Kidney (tissue), 14 donors: Measurements from ENCODE around the gene VWF. TPM values are rescaled to one million over a fixed set of nuclear protein-coding genes. Genes with fewer than 3 reads are reported as not detected.

Experiments
- DNase-seq, 5 donors: peaks; one replicate each; pipeline ENCODE4 v3.0.0-alpha.2; 2013 to 2020
- FAIRE-seq: peaks from 2 replicates; lab custom pipeline; 2012; peaks lifted over from hg19 to GRCh38; lab: Jason Lieb, UNC
- H3K27ac ChIP-seq, 2 donors: one replicate each; pipeline ENCODE4 v1.7.0; 2013; ENCODE audit warnings: low read depth in 2 of 2, low read length in 2 of 2, inconsistent platforms in 1 of 2
- H3K27me3 ChIP-seq: one replicate; pipeline ENCODE4 v1.7.1; 2013; ENCODE audit warnings: low read length, inconsistent platforms; ENCODE audit not compliant: control insufficient read depth, insufficient read depth
- H3K36me3 ChIP-seq, 3 donors: one replicate each; pipeline versions ENCODE4 v1.7.0 to v1.7.1; 2013; ENCODE audit warnings: low read length in 3 of 3, control low read depth in 1 of 3, inconsistent platforms in 1 of 3; ENCODE audit not compliant: insufficient read depth in 3 of 3, control insufficient read depth in 2 of 3
- H3K4me1 ChIP-seq, 3 donors: one replicate each; pipeline versions ENCODE4 v1.7.0 to v1.7.1; 2013; ENCODE audit warnings: low read length in 3 of 3, inconsistent platforms in 1 of 3, low read depth in 1 of 3; ENCODE audit not compliant: control insufficient read depth in 2 of 3, insufficient read depth in 2 of 3
- H3K4me3 ChIP-seq, 3 donors: one replicate each; pipeline versions ENCODE4 v1.7.0 to v1.8.1; 2013; ENCODE audit warnings: low read length in 3 of 3, control low read depth in 1 of 3, inconsistent platforms in 1 of 3
- H3K9ac ChIP-seq, 3 donors: one replicate each; pipeline versions ENCODE4 v1.7.0 to v1.7.1; 2013; ENCODE audit warnings: low read length in 3 of 3, control low read depth in 1 of 3, inconsistent platforms in 1 of 3
- H3K9me3 ChIP-seq, 3 donors: one replicate each; pipeline versions ENCODE4 v1.7.0 to v1.7.1; 2013; ENCODE audit warnings: low read length in 3 of 3, control low read depth in 1 of 3, inconsistent platforms in 1 of 3; ENCODE audit not compliant: control insufficient read depth in 2 of 3, insufficient read depth in 1 of 3
- CTCF ChIP-seq: IDR thresholded peaks from 3 replicates; pipeline ENCODE4 v1.5.1; 2012; ENCODE audit warnings: mild to moderate bottlenecking, moderate library complexity, borderline replicate concordance; ENCODE audit not compliant: insufficient read depth; ENCODE audit errors: extremely low read depth
- intact Hi-C: fragments of 100-400 bp; cut with DNase I; formaldehyde crosslinking; loops from one replicate; pipeline ENCODE4 v1.11.1; 2022
- polyA plus RNA-seq: library from polyadenylated mRNA; stranded (reverse); fragments of 350-450 nt; fragmentation: Illumina TruSeq; extraction: RNeasy Lipid Tissue Mini Kit (QIAGEN cat#74804); gene quantifications from one replicate; pipeline ENCODE4 v1.2.3, GENCODE V29; 2014; ENCODE audit warnings: low read depth, low replicate concordance; ENCODE audit not compliant: insufficient read depth
- total RNA-seq: library from RNA; stranded (reverse); fragmentation: NEBNext Ultra II Directional; extraction: Animal tissue kit (Norgen Biotek cat#: 25700); gene quantifications from one replicate; pipeline ENCODE4 v1.2.1, GENCODE V29; 2021
- donor health status: control.
- donor health status: control.
- donor health status: control.
- donor health status: control.
- donor health status: control.
- donor health status: DM: yes; HTN: yes; CAD: no.
- donor health status: Normal renal cell carcinoma (clear cell type).

The VWF gene
- total and polyA plus RNA-seq, 2 donors from 2014 or later: 9.6 to 183 TPM

GRCh38 chr12:6093764-6094163, 30.7 kb downstream of the VWF start:
- no peaks in the 10 kb centered on the region for H3K36me3 ChIP-seq
- no peak for TF ChIP-seq CTCF
- peaks cover 2 to 15% (median 8%) of the 10 kb centered on the region in 3 donors for H3K4me1 ChIP-seq
- peak overlapping the region; percentile 2 to 7 for H3K27ac ChIP-seq
- H3K9me3 ChIP-seq: no peaks in the 10 kb centered on the region
- no peak for DNase-seq
- H3K4me3 ChIP-seq: no peak overlapping the region
- intact Hi-C loops: no loop called here
- no peak for FAIRE-seq
- H3K27me3 ChIP-seq: no peaks in the 10 kb centered on the region
- H3K9ac ChIP-seq: no peak overlapping the region

GRCh38 chr12:6092784-6093722, 31.4 kb downstream of the VWF start:
- DNase-seq (peak in 1 of 5 donors; percentile 83), FAIRE-seq (no peak)
- intact Hi-C loops: no loop called here
- Histone ChIP-seq H3K4me3 (no peak overlapping the region), H3K36me3 (no peaks in the 10 kb centered on the region), H3K27ac (peak overlapping the region; percentile 2 to 7), H3K9ac (no peak overlapping the region), H3K27me3 (no peaks in the 10 kb centered on the region), H3K9me3 (no peaks in the 10 kb centered on the region), H3K4me1 (peaks cover 3 to 20% (median 8%) of the 10 kb centered on the region in 3 donors)
- TF ChIP-seq CTCF: no peak

GRCh38 chr12:6091786-6092566, 32.5 kb downstream of the VWF start:
- H3K36me3 ChIP-seq: no peaks in the 10 kb centered on the region
- H3K9ac ChIP-seq: no peak overlapping the region
- DNase-seq: no peak
- H3K27me3 ChIP-seq: no peaks in the 10 kb centered on the region
- intact Hi-C loops: no loop called here
- H3K4me1 ChIP-seq: peaks cover 3 to 20% (median 11%) of the 10 kb centered on the region in 3 donors
- H3K9me3 ChIP-seq: no peaks in the 10 kb centered on the region
- no peak for TF ChIP-seq CTCF
- no peak overlapping the region for H3K27ac ChIP-seq
- no peak for FAIRE-seq
- no peak overlapping the region for H3K4me3 ChIP-seq
